NCI-H2171 treated with DMSO at 0.1 percent for 48 hours (cell line): Measurements from ENCODE around the gene IQCH.

Experiments
- DNase-seq: peaks from one replicate; lab custom pipeline; 2025; lab: John Stamatoyannopoulos, UW

IQCH gene

DNA sequence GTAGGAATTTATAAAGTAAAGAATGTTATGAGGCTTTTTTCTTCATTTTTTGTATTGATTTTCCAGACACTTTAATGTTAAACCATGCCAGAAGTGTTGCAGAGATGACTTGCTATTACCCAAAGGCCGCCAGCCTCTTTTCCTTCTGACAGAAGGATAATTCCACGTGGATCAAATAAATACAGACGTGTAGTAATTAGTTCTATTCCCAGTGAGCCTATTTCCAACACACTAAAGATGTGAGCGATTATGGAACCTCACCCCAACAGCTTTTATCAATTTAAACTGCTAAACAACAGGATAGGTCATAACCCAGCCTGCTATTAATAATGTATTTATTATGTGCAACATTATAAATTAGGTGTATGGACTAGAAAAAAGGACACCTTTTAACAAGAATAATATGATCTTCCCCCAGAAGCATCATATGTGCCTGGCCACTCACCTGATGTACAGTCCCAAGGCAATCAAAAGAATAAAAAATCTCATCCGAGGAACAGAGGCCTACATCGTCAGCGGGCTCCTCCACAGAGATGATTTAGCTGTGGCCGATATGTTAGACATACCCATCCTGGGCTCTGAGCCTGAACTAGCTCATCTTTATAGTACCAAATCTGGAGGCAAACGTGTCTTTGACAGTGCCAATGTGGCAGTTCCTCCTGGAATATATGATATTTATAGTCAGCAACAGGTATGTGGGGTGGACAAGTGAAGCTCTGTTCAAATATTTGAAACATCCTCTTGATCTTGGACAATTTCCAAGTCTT is 140.5 kb downstream of the IQCH start:
- no peak for DNase-seq

DNA sequence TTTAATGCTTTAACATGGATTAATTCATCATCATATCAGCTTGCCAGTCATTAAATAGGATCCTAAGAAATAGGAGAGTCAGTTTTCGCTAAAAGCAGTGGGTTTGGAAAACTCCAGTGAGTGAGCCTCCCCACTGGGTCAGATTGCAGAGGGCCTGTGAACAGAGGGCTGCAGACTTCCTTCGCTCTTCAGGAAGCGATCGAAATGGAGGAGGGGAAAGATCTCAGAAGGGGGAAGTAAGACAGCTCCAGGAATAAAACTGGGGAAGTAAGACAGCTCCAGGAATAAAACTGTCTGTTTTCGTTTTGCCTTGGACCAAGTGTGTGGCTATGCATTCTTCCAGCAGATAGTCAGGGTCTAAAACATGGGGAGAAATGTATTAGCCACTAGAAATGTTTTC is 141.5 kb downstream of the IQCH start:
- DNase-seq, result peak; percentile 58

- DNase-seq, result no peak
These were observed 142.6 kb downstream of the IQCH start for GRCh38 chr15:67397139-67397538.

GRCh38 chr15:67399925-67400324 is 145.3 kb downstream of the IQCH start:
- DNase-seq, result no peak

- no peak for DNase-seq
These were observed 146.3 kb downstream of the IQCH start for GRCh38 chr15:67400890-67401289.

GRCh38 chr15:67401336-67401735 is 146.8 kb downstream of the IQCH start:
- DNase-seq, result no peak

- no peak for DNase-seq
These were observed 149.0 kb downstream of the IQCH start for GRCh38 chr15:67403428-67404154.

- DNase-seq, result no peak
These were observed 150.9 kb downstream of the IQCH start for GRCh38 chr15:67405208-67406191.

DNA sequence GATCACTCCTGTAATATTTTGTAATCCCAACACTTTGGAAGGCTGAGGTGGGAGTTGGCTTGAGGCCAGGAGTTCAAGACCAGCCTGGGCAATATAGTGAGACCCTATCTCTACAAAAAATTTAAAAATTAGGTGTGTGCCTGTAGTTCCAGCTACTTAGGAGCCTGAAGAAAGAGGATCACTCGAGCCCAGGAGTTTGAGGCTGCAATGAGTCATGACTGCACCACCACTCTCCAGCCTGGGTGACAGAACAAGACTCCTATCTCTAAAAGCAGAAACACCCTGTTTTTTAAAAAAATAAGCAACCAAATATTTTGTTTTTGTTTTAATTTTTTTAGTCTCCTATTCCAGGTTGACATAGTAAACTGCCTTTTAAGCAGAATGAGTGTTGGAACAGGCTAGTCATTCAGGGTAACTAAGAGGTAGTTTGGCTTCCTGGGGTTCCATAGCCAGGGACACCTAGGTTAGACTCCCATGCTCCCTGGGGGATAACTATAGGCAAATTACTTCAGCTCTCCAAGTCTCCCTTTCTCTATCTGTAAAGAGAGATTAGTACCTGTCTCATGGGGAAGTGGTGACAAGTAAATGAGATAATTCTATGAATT is 151.8 kb downstream of the IQCH start:
- DNase-seq, result no peak

- DNase-seq, result peak; percentile 78
These were observed 153.2 kb downstream of the IQCH start for GRCh38 chr15:67407786-67408185.

DNA sequence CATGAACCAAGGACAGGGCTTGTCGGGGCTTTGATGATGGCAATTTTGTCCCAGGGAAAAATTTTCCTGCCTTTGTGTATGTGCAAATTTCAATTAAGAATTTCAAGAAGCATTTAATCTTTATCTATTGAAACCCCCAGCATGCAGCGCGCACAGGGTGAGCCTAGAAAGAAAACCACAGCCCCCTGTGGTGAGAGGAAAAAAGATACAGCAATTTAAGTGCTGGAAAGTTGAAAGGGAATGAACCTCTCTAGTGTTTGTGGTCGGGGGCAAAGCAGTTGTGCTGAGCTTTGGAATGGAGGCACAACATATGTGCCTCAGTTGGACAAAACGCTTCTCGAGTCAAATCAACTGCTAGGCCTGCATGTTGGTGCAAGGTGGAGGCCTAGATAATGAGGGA is 154.6 kb downstream of the IQCH start:
- peak; percentile 56 for DNase-seq

DNA sequence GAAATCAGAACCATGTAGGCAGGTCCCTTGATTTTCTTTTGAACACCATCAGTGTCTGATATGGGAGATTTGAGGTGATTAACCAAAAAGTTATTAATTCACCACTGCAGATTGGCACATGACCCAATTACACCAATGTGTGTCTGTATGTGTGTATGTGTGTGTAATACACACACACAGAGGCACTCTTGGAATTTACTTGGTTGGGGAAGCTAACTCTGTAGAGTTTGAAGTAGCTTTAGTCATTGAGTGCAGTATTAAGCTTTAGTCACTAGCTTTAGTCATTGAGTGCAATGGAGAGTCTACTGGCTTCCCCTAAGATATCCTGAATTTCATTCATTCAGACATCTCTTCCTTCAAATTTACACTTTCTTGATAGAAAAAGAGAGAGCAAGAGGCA is 156.9 kb downstream of the IQCH start:
- DNase-seq, result no peak

DNA sequence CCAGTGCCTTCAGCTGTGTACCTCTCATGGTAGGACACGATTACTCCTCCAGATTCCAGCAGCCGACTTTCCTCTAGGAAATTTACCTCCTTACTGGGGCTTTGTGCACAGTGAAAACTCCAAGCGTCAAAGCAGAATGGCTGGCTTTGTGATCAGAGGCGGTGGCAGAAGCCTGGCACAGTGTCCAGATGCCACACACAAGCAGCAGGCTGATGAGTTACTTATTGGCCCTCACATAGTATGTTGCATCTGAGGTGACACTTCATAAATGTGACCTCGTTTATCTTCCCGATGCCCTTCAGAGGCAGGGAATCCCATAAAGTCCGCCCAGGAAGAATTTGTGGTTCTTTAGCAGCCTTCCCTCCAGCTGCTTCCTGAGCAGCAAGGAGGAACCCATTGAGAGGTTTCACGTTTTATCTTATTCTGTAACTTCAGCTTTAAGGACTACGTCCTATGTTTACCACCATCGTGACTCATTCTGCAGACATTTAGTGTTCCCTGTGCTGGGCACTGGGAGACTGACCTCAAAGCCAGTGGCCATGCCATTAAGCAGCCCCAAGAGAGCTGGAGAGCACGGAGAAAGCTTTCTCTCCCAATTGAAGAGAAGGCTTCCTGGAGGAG is 159.3 kb downstream of the IQCH start:
- DNase-seq, result no peak

- DNase-seq, result no peak
These were observed 160.6 kb downstream of the IQCH start for GRCh38 chr15:67415181-67415580.

DNA sequence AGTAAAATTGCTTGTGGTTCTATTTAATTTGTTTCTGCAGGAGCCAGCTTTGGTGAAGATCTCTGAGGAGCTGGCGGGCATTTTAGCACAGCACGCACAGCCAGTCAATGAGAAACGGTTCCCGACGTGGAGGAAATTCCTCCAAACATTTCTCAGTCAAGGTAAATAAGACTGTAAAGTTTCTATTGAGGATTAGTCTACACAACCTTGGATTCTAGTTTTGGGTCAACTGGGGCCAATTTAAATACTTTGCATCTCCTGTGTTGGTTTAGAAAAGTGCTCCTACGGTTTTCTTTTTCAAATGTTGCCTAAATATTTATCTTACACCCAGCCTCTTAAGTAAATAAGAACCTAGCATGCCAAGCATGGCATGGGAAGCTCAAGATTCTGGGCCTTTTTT is 162.3 kb downstream of the IQCH start:
- no peak for DNase-seq

DNA sequence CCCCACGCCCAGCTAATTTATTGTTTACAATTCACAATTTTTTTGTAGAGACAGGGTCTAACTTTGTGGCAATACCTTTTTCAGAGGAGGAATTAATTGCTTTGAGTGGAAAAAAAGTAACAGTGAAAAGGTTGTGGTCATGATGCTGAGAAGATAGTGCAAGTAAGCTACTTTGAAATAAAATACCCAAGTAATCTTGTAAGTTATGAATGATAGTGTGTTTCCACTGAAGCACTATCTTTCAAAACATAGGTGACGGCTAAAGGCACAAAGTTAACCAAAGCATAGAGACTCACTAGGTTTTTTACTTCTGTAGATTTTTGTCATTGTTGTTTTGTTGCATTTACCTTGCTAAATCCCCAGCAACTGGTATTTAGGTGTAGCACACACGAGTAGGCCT is 165.1 kb downstream of the IQCH start:
- no peak for DNase-seq

GRCh38 chr15:67420137-67420536 is 165.6 kb downstream of the IQCH start:
- DNase-seq, result no peak

GRCh38 chr15:67421105-67421504 is 166.5 kb downstream of the IQCH start:
- no peak for DNase-seq

DNA sequence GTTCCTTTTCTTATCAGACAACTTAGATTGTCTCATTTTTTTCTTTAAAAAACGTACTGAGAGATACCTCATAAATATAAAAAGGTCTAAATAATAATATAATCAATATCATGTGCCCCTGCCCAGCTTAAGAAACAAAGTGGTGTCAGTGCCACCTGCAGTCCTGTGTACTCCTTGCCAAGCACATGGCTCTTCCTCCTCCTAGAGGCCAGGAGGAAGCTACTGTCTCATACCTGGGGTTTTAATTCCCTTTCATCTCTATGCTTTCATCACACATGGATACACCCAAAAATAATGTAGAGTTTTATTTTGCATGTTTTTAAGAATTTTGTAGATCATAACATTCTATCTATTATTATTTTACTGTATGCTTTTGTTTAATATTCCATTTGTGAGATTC is 167.7 kb downstream of the IQCH start:
- DNase-seq, result peak; percentile 6

DNA sequence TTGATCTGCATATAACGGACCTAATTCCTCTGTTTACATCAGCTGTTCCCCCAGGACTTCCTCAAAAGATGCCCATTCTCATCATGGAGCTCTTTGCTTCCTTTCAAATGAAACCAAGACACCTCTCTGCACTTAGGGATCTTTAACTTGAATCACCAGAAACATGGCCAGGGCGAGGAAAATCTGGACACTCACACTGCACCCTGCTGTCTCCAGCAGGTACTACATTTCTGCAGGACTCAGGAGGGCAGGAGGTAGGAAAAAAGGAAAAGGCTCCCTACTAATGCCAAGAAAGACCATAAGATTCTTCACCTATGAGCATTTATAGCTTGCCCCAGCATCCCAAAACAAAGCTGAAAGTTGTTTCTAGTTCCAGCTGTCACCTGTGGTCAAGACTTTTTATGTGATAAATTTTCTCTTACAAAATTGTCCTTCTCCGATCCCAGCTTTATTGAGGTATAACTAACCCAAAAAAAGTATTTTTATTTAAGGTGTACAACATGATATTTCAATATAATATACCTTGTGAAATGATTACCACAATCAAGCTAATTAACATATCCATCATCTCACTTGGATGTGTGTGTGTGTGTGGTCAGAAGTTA is 179.0 kb downstream of the IQCH start:
- DNase-seq, result no peak
